Calu3 (cell line): ENCODE measurements around the gene RABEP1. TPM values are rescaled to one million over a fixed set of nuclear protein-coding genes. Genes with fewer than 3 reads are reported as not detected.

ENCODE experiments used
- BruUV-seq: library from RNA; stranded (reverse); fragments of 400-500 nt; replicated peaks from 2 replicates; lab custom pipeline; 2021; lab: Mats Ljungman, UMichigan
- CTCF ChIA-PET: fragments of 300-600 bp; sonication (Branson Sonifier 250); formaldehyde crosslinking; loops from one replicate; lab custom pipeline; 2022; ENCODE audit warnings: antibody characterized with exemption; lab: Charles Lee
- DNase-seq: peaks from one replicate; pipeline ENCODE4 v3.0.0; 2022
- H3K27ac Mint-ChIP-seq: one replicate; pipeline ENCODE4 v1.8.0; 2022; ENCODE audit warnings: mixed read lengths; ENCODE audit not compliant: unreplicated experiment
- H3K27me3 Mint-ChIP-seq: one replicate; pipeline ENCODE4 v1.8.0; 2022; ENCODE audit warnings: mixed read lengths; ENCODE audit not compliant: unreplicated experiment
- H3K36me3 Mint-ChIP-seq: one replicate; pipeline ENCODE4 v1.8.0; 2022; ENCODE audit warnings: mild to moderate bottlenecking, moderate library complexity, mixed read lengths; ENCODE audit not compliant: insufficient read depth, unreplicated experiment
- H3K4me1 Mint-ChIP-seq: one replicate; pipeline ENCODE4 v1.8.0; 2022; ENCODE audit warnings: mild to moderate bottlenecking, low read depth, mixed read lengths; ENCODE audit not compliant: unreplicated experiment
- H3K4me3 Mint-ChIP-seq: one replicate; pipeline ENCODE4 v1.8.0; 2022; ENCODE audit warnings: mild to moderate bottlenecking, low read depth, moderate library complexity, mixed read lengths; ENCODE audit not compliant: unreplicated experiment
- H3K9me3 Mint-ChIP-seq: one replicate; pipeline ENCODE4 v1.8.0; 2022; ENCODE audit warnings: low read depth, mixed read lengths; ENCODE audit not compliant: unreplicated experiment
- intact Hi-C: fragments of 100-400 bp; cut with micrococcal nuclease; formaldehyde crosslinking; loops from one replicate; pipeline ENCODE4 v1.10.0; 2022; ENCODE audit not compliant: unreplicated experiment
- total RNA-seq: library from RNA; stranded (reverse); gene quantifications from 2 replicates; pipeline ENCODE4 v1.2.3, GENCODE V29; 2022
- TF ChIP-seq, protein P1 (sequence below): fragments of 200-600 bp; IDR thresholded peaks from one replicate; pipeline ENCODE4 v1.8.0; 2022; ENCODE audit warnings: antibody characterized with exemption; ENCODE audit not compliant: unreplicated experiment

RABEP1 gene
- total RNA-seq, 1 experiment from 2014 or later: 33.5 TPM

DNA sequence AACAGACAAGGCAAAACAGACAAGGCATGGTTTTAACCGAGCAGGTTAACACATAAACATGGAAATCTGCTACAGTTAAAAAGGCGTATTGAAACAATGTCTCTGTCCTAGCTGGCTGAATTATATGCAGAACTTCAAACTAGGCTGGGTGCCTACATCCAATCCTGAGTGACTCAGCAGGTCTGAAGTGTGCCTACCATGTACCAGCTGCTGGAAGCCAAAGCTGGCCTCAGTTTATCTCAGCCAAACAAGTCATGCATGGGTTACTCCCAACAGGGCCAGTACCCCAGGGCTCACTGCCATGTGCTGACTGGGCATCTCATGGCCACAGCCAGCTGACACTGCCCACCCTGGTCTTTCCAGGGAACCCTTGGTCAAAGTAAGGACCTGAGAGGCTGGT is 152.9 kb downstream of the RABEP1 start:
- Mint-ChIP-seq H3K36me3 (peaks cover 51% of the 10 kb centered on the region), H3K27me3 (no peaks in the 10 kb centered on the region), H3K9me3 (no peaks in the 10 kb centered on the region), H3K4me3 (no peak overlapping the region), H3K4me1 (no peaks in the 10 kb centered on the region), H3K27ac (no peak overlapping the region)
- intact Hi-C loops: no loop called here
- DNase-seq: no peak
- CTCF ChIA-PET: no interaction called here
- no TSS peak for BruUV-seq
- TF ChIP-seq, protein P1, sequence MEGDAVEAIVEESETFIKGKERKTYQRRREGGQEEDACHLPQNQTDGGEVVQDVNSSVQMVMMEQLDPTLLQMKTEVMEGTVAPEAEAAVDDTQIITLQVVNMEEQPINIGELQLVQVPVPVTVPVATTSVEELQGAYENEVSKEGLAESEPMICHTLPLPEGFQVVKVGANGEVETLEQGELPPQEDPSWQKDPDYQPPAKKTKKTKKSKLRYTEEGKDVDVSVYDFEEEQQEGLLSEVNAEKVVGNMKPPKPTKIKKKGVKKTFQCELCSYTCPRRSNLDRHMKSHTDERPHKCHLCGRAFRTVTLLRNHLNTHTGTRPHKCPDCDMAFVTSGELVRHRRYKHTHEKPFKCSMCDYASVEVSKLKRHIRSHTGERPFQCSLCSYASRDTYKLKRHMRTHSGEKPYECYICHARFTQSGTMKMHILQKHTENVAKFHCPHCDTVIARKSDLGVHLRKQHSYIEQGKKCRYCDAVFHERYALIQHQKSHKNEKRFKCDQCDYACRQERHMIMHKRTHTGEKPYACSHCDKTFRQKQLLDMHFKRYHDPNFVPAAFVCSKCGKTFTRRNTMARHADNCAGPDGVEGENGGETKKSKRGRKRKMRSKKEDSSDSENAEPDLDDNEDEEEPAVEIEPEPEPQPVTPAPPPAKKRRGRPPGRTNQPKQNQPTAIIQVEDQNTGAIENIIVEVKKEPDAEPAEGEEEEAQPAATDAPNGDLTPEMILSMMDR: no peak

Other genes starting within 250 kb of the RABEP1 start
- 0.34 TPM in 1 of 2 replicates, not detected in the other for gene SLC52A1, start 246.9 kb upstream of the RABEP1 start, total RNA-seq
- gene ZFP3, start 203.8 kb upstream of the RABEP1 start, total RNA-seq: not detected in 2 replicates
- 7.1 and 8.4 TPM in 2 replicates for gene ZNF232, start 170.4 kb upstream of the RABEP1 start, total RNA-seq
- not detected in 2 replicates for gene USP6, start 166.3 kb upstream of the RABEP1 start, total RNA-seq
- 12.9 and 13.3 TPM in 2 replicates for gene ZNF594, start 90.4 kb upstream of the RABEP1 start, total RNA-seq
- not detected in 2 replicates for gene SCIMP, start 47.4 kb upstream of the RABEP1 start, total RNA-seq
- gene NUP88, start 137.4 kb downstream of the RABEP1 start, total RNA-seq: 67.2 and 70.9 TPM in 2 replicates
- 36.7 and 42.0 TPM in 2 replicates for gene RPAIN, start 137.9 kb downstream of the RABEP1 start, total RNA-seq
- gene C1QBP, start 156.9 kb downstream of the RABEP1 start, total RNA-seq: 124 and 128 TPM in 2 replicates
- gene DHX33, start 186.7 kb downstream of the RABEP1 start, total RNA-seq: 17.5 and 19.0 TPM in 2 replicates
- 52.4 and 56.7 TPM in 2 replicates for gene DERL2, start 203.9 kb downstream of the RABEP1 start, total RNA-seq
- gene MIS12, start 204.3 kb downstream of the RABEP1 start, total RNA-seq: 13.6 and 15.9 TPM in 2 replicates